GM12873 (cell line): Measurements from ENCODE around the gene STAMBP.

Source experiments
- CTCF ChIP-seq: IDR thresholded peaks from 2 replicates; pipeline ENCODE4 v1.5.1; 2012; ENCODE audit warnings: low read depth, mild to moderate bottlenecking, moderate library complexity, low read length, control low read depth; ENCODE audit not compliant: insufficient read depth; ENCODE audit errors: missing control alignments

STAMBP gene

GRCh38 chr2:73921581-73921980, 92.8 kb downstream of the STAMBP start:
- TF ChIP-seq CTCF, result no peak

GRCh38 chr2:73922681-73923080, 93.9 kb downstream of the STAMBP start:
- TF ChIP-seq CTCF, result no peak
